Natural killer cell treated with Interleukin-12 subunit alpha and Interleukin-12 subunit beta and Interleukin-15 and Interleukin-18, amount 100 ng/mL, for 72 hours (primary cell): Measurements from ENCODE around the gene HS6ST2. TPM values are rescaled to one million over a fixed set of nuclear protein-coding genes. Genes with fewer than 3 reads are reported as not detected.
A peak's percentile ranks its signal among the peaks of the same experiment; 100 is the strongest.

Source experiments
- ATAC-seq, 2 donors: fragments of 150-1000 bp; cut with Tn5 transposase in 1 of 2; sonication (Bioruptor Pico), chemical (Tn5 transposase) in 1 of 2; 2 replicates each; pipeline ENCODE4 v1.10.0; 2021
- DNase-seq: peaks from one replicate; pipeline ENCODE4 v3.0.0; 2022; ENCODE audit warnings: low spot score
- H3K27ac Mint-ChIP-seq, 2 donors: 1 replicate in 1 of 2; 2 replicates in 1 of 2; pipeline ENCODE4 v1.8.0; 2022; ENCODE audit warnings: mixed read lengths in 2 of 2, mild to moderate bottlenecking in 1 of 2, moderate library complexity in 1 of 2
- H3K27me3 Mint-ChIP-seq, 2 donors: 1 replicate in 1 of 2; 2 replicates in 1 of 2; pipeline ENCODE4 v1.8.0; 2022; ENCODE audit warnings: mixed read lengths in 2 of 2
- H3K36me3 Mint-ChIP-seq: one replicate; pipeline ENCODE4 v1.8.0; 2022; ENCODE audit warnings: mixed read lengths
- H3K4me1 Mint-ChIP-seq, 2 donors: 1 replicate in 1 of 2; 2 replicates in 1 of 2; pipeline ENCODE4 v1.8.0; 2022; ENCODE audit warnings: low read depth in 2 of 2, mixed read lengths in 2 of 2, mild to moderate bottlenecking in 1 of 2
- H3K4me3 Mint-ChIP-seq: one replicate; pipeline ENCODE4 v1.8.0; 2022; ENCODE audit warnings: mixed read lengths
- H3K9me3 Mint-ChIP-seq: 2 replicates; pipeline ENCODE4 v1.8.0; 2022; ENCODE audit warnings: mixed read lengths
- total RNA-seq, 2 donors: library from RNA; stranded (reverse); gene quantifications; one replicate each; pipeline ENCODE4 v1.2.3, GENCODE V29; 2022

Gene HS6ST2
- total RNA-seq, 2 donors from 2014 or later = 0.36 to 0.89 TPM

DNA sequence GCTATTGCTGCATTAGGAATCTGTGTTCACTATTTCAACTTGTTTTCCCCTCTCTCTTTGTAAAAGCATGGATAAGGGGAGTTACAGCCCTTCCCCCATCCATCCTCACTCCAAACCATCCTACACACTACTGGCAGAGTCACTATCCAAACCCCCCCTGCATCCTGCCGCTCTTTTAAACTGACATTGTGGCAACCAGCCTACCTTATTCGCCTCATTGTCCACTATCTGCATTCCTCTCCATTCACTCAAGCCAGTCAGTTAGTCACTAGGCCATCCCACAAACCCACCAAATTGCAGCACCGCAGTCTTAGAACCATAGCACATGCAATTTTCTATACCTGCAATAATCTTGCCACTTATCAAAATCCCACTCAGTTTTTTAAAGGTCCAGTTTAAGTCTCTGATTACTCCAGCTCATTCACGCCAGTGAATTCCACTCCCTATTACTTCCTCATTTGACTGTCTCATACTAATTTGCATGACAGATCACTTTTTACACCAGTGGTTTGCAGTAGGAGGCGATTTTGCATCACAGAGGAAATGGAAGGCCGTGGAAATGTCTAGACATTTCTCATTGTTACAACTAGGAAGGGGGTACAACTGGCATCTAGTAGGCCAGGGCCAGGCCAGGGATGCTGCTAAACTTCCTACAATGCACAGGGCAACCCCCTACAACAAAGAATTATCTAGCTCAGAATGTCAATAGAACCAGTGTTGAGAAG, 181.8 kb downstream of the HS6ST2 start:
- Mint-ChIP-seq H3K9me3 (no peaks in the 10 kb centered on the region), H3K4me3 (peak overlapping the region; percentile 50), H3K4me1 (peaks cover 11 to 15% of the 10 kb centered on the region in 2 donors), H3K36me3 (peaks cover 5% of the 10 kb centered on the region), H3K27ac (peak overlapping the region; percentile 22 to 30), H3K27me3 (peaks cover 6 to 9% of the 10 kb centered on the region in 2 donors)
- DNase-seq (no peak), ATAC-seq (peak; percentile 53 to 58)

DNA sequence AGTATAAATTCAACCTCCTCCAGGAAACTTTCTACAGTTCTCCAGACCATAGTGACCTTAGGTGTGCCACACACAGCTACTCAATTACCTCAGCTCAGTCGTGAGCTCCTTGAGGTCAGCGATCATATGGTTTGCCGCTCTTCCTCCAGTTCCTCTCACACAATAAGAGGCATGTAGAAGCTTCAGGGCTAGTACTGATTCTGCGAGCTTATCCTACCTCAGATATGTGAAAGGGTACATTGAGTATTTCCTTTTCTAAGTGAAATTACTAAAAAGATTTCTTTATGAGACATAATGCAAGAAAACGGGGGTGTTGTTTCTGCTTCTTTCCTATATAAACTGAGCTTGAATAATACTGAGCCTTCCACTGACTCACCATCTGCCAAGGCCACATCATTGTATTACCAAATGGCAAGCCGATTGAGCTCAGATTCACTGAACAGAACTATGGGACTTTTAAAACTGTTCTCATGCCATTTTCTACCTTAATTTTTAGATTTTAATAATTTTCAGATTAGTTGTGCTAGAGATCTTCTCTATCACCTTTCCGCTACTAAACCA, 183.1 kb downstream of the HS6ST2 start:
- H3K27me3 Mint-ChIP-seq = peaks cover 6 to 12% of the 10 kb centered on the region in 2 donors
- H3K4me3 Mint-ChIP-seq = peak overlapping the region; percentile 83
- ATAC-seq = peak; percentile 61 to 87
- no peak for DNase-seq
- peaks cover 11 to 15% of the 10 kb centered on the region in 2 donors for H3K4me1 Mint-ChIP-seq
- peaks cover 5% of the 10 kb centered on the region for H3K36me3 Mint-ChIP-seq
- peak overlapping the region in 1 of 2 donors; percentile 88 for H3K27ac Mint-ChIP-seq
- H3K9me3 Mint-ChIP-seq = no peaks in the 10 kb centered on the region

DNA sequence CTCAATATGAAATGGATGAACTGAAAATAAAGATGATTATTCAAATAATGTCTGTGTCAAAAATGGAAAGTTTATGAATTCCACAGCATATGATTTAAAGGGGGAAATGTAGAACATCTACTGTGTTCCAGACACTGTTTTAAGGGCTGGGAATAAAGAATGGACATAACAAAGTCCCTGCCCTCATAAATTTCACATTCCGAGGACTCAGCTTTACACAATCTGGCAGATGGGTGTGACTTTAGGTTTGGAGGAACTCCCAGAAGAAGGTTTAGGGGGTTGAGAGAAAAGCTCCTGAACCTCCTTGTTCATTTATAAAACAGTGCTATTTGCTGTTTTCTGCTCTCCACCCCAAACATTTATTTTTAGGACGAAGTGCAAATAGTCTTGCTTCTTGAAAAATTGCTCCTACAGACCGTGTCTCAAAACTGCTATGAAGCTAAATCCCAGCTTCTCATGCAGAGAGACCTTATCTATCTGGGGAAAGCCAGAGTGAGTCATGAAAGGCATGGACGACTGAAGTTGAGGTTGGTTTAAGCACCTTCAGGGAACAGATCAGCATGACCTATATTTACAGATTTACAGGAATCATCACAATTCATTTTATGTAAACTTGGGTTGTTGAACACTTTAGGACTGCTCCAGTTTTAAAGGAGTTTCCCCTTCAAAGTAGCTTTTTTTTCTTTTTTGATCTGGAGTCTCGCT, 184.3 kb downstream of the HS6ST2 start:
- H3K9me3 Mint-ChIP-seq = no peaks in the 10 kb centered on the region
- H3K4me1 Mint-ChIP-seq = peaks cover 20 to 22% of the 10 kb centered on the region in 2 donors
- DNase-seq = no peak
- no peak overlapping the region for H3K4me3 Mint-ChIP-seq
- peaks cover 5% of the 10 kb centered on the region for H3K36me3 Mint-ChIP-seq
- no peak for ATAC-seq
- H3K27ac Mint-ChIP-seq = no peak overlapping the region
- peaks cover 6 to 20% of the 10 kb centered on the region in 2 donors for H3K27me3 Mint-ChIP-seq

DNA sequence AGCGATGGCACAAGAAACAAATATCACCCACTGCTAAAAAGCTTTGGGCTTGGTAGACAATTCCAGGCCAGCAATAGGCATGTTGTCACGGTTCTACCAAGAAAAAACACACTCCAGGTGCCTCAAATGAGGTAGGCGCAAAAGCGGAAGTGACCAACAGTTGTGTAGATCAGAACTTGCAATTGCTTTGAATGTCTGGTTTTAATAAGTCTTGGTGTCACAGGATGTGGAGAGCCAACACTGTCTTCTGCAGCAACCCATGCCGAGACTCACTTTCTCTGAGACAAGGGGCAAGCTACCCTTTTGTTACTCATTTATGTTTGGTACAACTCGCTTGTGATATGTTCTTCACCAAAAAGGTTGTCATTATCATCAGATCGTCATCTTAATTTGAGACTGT, 188.8 kb downstream of the HS6ST2 start:
- ATAC-seq (no peak), DNase-seq (no peak)
- H3K9me3 Mint-ChIP-seq = no peaks in the 10 kb centered on the region
- no peak overlapping the region for H3K4me3 Mint-ChIP-seq
- H3K27ac Mint-ChIP-seq = no peak overlapping the region
- peaks cover 5 to 23% of the 10 kb centered on the region in 2 donors for H3K4me1 Mint-ChIP-seq
- H3K36me3 Mint-ChIP-seq = no peaks in the 10 kb centered on the region
- peaks cover 0 to 29% of the 10 kb centered on the region in 2 donors for H3K27me3 Mint-ChIP-seq

DNA sequence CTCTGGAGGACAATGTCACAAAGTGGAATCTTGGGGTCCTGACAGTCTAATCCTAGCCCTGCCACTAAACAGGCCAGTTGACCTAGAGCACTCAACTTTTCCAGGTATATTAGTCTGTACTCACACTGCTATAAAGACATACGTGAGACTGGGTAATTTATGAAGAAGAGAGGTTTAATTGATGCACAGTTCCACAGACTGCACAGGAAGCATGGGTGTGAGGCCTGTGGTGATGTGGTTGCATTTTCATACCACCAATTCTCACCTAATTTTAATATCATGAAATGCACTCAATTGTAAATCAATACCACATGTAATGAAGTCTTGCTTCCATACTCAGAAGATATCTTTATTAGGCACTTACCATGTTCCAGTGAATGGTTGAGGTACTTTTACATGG, 192.0 kb downstream of the HS6ST2 start:
- H3K36me3 Mint-ChIP-seq = no peaks in the 10 kb centered on the region
- peaks cover 0 to 40% of the 10 kb centered on the region in 2 donors for H3K27me3 Mint-ChIP-seq
- H3K4me3 Mint-ChIP-seq = no peak overlapping the region
- H3K4me1 Mint-ChIP-seq = peaks cover 5 to 23% of the 10 kb centered on the region in 2 donors
- H3K27ac Mint-ChIP-seq = no peak overlapping the region
- no peaks in the 10 kb centered on the region for H3K9me3 Mint-ChIP-seq
- ATAC-seq (no peak), DNase-seq (no peak)

DNA sequence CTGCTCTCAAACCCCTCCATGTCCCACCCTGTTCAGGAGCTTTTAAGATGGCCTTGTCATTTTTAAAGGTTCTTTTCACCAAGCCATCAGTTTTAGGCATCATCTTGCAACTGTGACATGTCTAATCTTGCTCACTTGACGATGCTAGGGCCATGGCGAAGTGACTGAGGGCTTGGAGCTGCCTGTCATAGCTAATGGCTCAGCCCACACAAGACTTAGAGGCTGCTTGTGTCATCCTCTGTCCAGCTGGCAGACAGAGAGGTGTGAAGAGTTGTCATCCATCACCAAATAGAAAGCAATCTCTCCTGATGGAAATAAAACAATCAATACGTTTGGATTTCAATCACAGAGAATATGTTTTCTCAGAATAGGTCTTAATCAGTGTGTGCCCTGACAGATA, 194.9 kb downstream of the HS6ST2 start:
- H3K9me3 Mint-ChIP-seq = no peaks in the 10 kb centered on the region
- no peak overlapping the region for H3K4me3 Mint-ChIP-seq
- no peak for ATAC-seq

DNA sequence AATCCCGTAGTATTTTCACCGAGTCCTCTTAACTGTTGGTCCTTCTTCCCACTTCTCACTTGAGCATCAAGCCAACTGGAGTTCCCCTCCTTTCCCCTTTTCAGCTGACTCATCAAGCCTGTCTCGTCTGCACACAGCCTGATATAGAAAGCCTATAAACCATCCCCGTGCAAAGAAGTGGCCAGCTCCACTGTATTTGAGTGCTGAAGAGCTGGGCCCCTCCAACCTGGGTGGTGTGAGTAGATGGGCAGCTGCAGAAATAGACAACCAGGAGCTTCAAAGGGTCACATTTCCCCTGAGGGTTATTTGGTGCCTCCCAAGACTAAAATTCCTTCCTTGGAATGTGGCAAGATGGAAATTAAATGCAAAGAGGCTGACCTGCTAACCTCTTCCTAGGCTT, 199.7 kb downstream of the HS6ST2 start:
- Mint-ChIP-seq H3K36me3 (no peaks in the 10 kb centered on the region), H3K9me3 (no peaks in the 10 kb centered on the region), H3K4me3 (no peak overlapping the region), H3K4me1 (peaks cover 0 to 16% of the 10 kb centered on the region in 2 donors), H3K27me3 (peaks cover 0 to 23% of the 10 kb centered on the region in 2 donors), H3K27ac (no peak overlapping the region)
- no peak for ATAC-seq
- no peak for DNase-seq

More for the DNA sequence above, 194.9 kb downstream of the HS6ST2 start:
- no peaks in the 10 kb centered on the region for H3K36me3 Mint-ChIP-seq
- peaks cover 0 to 12% of the 10 kb centered on the region in 2 donors for H3K4me1 Mint-ChIP-seq
- H3K27ac Mint-ChIP-seq = no peak overlapping the region
- H3K27me3 Mint-ChIP-seq = peaks cover 0 to 31% of the 10 kb centered on the region in 2 donors
- DNase-seq = no peak

DNA sequence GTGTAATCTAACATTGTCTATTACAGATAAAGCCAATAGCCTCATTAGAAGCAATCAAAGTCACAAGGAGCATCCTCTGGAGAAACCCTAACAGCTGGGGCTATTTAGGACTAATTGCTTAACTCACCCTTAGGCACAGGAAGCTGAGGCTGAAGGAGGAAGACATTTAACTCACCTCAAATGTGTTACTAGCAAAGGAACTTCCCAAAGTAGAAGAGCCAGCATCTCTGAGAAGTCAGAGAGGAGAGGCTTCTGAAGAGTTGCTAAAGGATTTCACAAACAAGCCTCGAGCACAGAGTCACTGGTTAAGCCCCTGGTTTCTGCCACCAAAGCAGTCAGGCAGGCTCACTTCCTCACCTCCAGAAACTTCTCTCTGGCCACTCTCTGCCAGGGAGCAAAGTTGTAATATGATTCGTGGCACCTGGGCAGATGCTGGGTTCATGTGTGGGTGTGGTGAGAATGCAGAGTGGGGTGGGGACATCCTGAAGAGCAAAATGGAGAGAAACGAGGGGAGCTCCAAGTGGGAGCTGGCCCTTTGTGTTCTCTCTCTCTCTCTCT, 201.3 kb downstream of the HS6ST2 start:
- peaks cover 0 to 20% of the 10 kb centered on the region in 2 donors for H3K4me1 Mint-ChIP-seq
- no peak for DNase-seq
- H3K4me3 Mint-ChIP-seq = no peak overlapping the region
- no peaks in the 10 kb centered on the region for H3K36me3 Mint-ChIP-seq
- no peaks in the 10 kb centered on the region for H3K9me3 Mint-ChIP-seq
- no peak overlapping the region for H3K27ac Mint-ChIP-seq
- peak in 1 of 2 donors; percentile 71 for ATAC-seq
- H3K27me3 Mint-ChIP-seq = peaks cover 0 to 26% of the 10 kb centered on the region in 2 donors

DNA sequence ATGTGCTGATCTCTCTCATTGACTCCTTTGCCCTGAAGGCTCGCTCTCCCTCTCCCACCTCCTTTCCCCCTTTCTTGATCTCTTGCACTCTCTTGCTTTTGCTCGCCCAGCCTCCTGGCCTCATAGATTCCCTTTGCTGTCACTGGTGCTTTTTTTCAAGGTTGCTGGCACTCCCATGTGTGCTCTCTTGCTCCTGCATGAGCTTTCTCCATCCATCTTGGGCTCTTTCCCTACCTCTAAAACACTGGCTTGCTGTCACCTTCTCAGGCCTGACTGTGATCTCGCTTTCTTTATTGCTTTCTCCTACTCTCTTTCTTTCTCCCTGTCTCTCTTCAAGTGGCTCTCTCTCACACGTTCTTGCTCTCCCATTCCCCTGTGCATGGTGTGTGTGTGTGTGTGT, 202.0 kb downstream of the HS6ST2 start:
- Mint-ChIP-seq H3K9me3 (no peaks in the 10 kb centered on the region), H3K27me3 (peaks cover 0 to 24% of the 10 kb centered on the region in 2 donors), H3K27ac (no peak overlapping the region), H3K4me3 (no peak overlapping the region), H3K36me3 (no peaks in the 10 kb centered on the region), H3K4me1 (peaks cover 0 to 24% of the 10 kb centered on the region in 2 donors)
- DNase-seq (no peak), ATAC-seq (no peak)

DNA sequence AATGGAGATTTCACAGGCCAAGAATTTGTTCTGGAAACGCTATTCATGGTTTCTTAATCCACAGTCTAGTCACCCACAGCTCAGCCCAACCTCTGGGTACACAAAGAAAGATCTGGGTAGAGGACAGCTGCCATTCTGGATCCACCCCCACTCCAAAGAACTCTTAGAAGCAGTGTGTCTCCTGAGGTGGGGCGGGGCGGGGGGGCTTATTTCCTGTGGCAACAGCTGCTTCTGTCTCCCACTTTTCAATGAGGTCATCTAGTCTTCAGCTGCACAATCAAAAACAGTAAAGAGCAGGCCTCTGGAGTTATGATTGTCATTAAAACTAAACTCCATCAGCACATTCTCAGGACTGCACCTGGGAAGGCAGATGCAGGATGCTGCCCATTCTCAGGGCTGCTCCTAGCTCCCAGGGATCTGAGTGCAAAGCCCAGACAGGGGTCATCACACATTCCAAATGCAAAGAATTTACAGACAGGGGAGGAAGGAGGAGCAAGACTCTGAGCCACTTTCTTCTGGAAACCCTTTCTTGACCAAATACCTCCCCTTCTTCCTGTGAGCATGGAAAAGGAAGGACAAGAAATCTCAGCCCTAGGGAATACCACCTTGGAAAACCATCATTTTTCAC, 207.3 kb downstream of the HS6ST2 start:
- H3K27me3 Mint-ChIP-seq = peaks cover 0 to 27% of the 10 kb centered on the region in 2 donors
- ATAC-seq = peak in 1 of 2 donors; percentile 27
- no peaks in the 10 kb centered on the region for H3K36me3 Mint-ChIP-seq
- DNase-seq = no peak
- H3K4me1 Mint-ChIP-seq = peaks cover 9 to 29% of the 10 kb centered on the region in 2 donors
- H3K9me3 Mint-ChIP-seq = no peaks in the 10 kb centered on the region
- H3K4me3 Mint-ChIP-seq = peak overlapping the region; percentile 61
- H3K27ac Mint-ChIP-seq = peak overlapping the region; percentile 1 to 22

DNA sequence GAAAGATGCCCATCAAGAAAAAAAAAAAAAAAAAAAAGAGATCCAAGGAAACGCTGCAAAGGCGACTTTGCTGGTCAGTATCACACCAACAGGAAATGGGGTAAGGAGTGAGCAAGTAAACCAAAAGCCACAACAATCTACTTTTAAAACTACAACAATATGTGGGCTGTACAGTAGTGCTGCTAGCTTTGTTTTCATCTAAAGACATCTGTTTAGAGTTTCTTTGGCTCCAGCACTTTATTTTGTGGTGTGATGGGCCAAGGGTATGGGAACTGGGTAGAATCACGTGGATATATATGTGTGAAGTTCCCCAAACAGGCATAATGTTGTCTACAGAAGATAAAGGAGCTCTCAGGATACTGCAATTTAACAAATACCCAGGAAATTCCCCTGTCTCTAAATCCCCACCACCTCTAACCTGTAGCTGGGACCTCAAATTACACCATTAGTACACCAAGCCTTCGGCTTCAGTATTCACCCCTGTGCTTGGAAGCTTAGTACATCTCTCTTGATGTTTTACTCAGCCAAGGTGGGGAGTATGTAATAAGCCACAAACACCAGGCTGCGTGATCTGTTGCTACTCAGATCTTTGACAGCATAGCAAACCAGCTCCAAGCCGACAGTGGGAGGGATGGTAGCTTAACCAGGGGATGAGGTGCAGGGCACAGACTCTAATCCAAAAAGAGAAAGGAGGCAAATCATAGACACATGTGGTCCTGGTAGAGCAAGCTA, 207.9 kb downstream of the HS6ST2 start:
- ATAC-seq = peak; percentile 70 to 79
- H3K4me1 Mint-ChIP-seq = peaks cover 9 to 29% of the 10 kb centered on the region in 2 donors
- H3K9me3 Mint-ChIP-seq = no peaks in the 10 kb centered on the region
- H3K27me3 Mint-ChIP-seq = peaks cover 0 to 30% of the 10 kb centered on the region in 2 donors
- no peak for DNase-seq
- no peaks in the 10 kb centered on the region for H3K36me3 Mint-ChIP-seq
- peak overlapping the region; percentile 1 to 22 for H3K27ac Mint-ChIP-seq
- H3K4me3 Mint-ChIP-seq = peak overlapping the region; percentile 61

DNA sequence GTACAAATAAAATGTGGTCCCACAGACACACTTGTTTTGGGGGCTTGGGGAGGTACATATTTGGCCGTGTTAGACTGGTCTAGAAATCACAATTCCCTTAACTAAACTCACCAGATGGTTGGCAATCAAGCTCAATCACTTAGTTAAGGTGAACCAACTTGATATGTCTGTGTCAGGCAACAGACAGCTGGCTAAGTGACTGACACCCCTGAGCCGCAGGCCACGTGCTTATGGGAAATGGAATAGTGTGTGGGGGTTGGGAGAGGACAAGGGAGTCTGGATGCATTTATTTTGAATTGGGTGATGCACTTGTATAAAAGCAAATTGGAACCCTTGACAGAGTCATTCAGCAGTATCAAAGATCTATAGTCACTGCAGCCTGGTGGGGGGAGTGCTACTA, 209.0 kb downstream of the HS6ST2 start:
- H3K27ac Mint-ChIP-seq = no peak overlapping the region
- no peaks in the 10 kb centered on the region for H3K9me3 Mint-ChIP-seq
- peaks cover 16 to 37% of the 10 kb centered on the region in 2 donors for H3K4me1 Mint-ChIP-seq
- no peak overlapping the region for H3K4me3 Mint-ChIP-seq
- DNase-seq = no peak
- no peaks in the 10 kb centered on the region for H3K36me3 Mint-ChIP-seq
- H3K27me3 Mint-ChIP-seq = peaks cover 0 to 33% of the 10 kb centered on the region in 2 donors
- ATAC-seq = no peak

DNA sequence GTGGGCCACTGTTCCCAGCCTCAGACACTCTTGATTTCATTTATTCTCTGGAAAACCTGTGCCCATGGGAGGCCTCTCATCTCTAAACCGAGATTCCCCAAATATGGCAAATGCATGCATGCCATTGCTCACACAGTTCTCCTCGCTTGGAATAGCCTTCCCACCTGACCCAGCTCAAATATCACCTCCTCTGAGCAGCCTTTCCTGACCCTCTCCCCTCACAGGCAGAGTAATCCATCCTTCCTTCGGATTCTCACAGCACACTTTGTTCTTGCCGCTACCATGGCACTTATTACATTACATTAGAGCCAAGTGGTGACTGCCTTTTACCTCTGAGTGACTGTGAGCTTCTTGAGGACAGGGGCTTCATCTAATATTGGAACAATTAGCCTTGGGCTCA, 209.5 kb downstream of the HS6ST2 start:
- Mint-ChIP-seq H3K9me3 (no peaks in the 10 kb centered on the region), H3K4me3 (no peak overlapping the region), H3K27me3 (peaks cover 0 to 37% of the 10 kb centered on the region in 2 donors), H3K27ac (no peak overlapping the region), H3K4me1 (peaks cover 20 to 41% of the 10 kb centered on the region in 2 donors), H3K36me3 (no peaks in the 10 kb centered on the region)
- ATAC-seq (no peak), DNase-seq (no peak)
